Retinal pigment epithelial cell (primary cell): ENCODE measurements around the gene UBE4B.
"Not testable (repeated sequence)": the region's sequence is repeated elsewhere in the genome, so short reads cannot be mapped to it uniquely, and the experiment has no call there.

Experiments used
- DNase-seq: peaks from one replicate; pipeline ENCODE4 v3.0.0-alpha.2; 2010; ENCODE audit warnings: low read depth
- H3K4me3 ChIP-seq: 2 replicates; pipeline ENCODE4 v1.5.1; 2011; ENCODE audit warnings: mild to moderate bottlenecking, low read length, control low read depth, moderate library complexity
- TF ChIP-seq, protein P1 (sequence below): conservative IDR thresholded peaks from 2 replicates; pipeline ENCODE4 v1.5.1; 2011; ENCODE audit warnings: low read depth, low read length, control low read depth, inconsistent platforms

Gene UBE4B

DNA sequence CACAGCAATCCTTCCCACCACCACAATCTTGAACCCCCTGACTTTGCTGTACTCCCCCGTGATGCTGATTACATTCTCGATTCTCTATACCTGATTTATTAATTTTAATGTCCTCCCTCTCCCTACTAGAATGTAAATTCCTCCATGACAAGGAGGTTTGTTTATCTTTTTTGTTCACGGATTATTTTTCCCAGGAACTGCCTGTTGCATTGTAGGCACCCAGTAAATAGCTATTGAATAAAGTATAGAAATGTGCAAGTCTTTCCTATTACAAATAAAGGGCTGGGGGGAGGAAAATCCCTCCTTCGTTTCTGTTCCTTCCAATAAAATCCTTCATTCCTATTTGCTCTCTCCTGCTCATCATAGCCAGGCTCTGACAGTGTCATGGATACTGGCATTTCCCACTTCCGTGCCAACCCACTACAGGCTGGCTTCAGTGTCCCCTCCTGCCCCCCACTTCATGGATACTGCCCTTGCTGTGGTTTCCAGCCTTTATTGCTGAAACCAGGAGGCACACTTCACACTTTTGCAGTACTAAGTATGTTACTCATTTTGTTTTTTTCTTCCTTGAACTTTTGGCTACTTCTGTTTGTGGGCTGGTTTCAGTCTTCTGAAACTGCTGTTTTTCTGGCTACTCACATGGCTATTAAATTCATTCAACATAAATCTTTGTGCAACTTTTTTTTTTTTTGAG lies 185.1 kb downstream of the UBE4B start:
- TF ChIP-seq, protein P1, sequence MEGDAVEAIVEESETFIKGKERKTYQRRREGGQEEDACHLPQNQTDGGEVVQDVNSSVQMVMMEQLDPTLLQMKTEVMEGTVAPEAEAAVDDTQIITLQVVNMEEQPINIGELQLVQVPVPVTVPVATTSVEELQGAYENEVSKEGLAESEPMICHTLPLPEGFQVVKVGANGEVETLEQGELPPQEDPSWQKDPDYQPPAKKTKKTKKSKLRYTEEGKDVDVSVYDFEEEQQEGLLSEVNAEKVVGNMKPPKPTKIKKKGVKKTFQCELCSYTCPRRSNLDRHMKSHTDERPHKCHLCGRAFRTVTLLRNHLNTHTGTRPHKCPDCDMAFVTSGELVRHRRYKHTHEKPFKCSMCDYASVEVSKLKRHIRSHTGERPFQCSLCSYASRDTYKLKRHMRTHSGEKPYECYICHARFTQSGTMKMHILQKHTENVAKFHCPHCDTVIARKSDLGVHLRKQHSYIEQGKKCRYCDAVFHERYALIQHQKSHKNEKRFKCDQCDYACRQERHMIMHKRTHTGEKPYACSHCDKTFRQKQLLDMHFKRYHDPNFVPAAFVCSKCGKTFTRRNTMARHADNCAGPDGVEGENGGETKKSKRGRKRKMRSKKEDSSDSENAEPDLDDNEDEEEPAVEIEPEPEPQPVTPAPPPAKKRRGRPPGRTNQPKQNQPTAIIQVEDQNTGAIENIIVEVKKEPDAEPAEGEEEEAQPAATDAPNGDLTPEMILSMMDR: no peak
- no peak for DNase-seq
- no peak overlapping the region for H3K4me3 ChIP-seq

DNA sequence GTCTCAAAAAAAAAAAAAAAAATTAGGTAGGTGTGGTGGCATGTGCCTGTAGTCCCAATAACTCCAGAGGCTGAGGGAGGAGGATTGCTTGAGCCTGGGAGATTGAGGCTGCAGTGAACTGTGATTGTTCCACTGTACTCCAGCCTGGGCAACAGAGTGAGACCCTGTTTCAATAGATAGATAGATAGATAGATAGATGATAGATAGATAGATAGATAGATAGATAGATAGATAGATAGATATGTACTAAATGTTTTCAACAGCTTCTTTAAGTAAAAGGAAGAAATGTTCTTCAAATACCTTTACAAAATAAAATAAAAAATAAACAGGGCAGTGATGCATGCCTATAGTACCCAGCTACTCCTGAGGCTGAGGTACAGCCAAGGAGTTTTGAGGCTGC lies 187.4 kb downstream of the UBE4B start:
- no peak overlapping the region for H3K4me3 ChIP-seq
- DNase-seq: no peak
- TF ChIP-seq, protein P1: no peak

DNA sequence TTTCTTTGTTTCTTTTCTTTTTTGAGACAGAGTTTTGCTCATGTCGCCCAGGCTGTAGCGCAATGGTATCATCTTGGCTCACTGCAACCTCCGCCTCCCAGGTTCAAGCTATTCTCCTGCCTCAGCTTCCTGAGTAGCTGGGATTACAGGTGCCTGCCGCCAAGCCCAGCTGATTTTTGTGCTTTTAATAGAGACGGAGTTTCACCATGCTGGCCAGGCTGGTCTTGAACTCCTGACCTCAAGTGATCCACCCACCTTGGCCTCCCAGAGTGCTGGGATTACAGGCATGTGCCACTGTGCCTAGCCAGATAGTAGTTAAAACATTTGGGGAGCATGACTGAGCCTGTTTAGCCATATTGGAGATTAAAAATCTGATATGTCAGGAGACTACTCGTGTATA lies 187.9 kb downstream of the UBE4B start:
- not testable (repeated sequence) for DNase-seq, H3K4me3 ChIP-seq

DNA sequence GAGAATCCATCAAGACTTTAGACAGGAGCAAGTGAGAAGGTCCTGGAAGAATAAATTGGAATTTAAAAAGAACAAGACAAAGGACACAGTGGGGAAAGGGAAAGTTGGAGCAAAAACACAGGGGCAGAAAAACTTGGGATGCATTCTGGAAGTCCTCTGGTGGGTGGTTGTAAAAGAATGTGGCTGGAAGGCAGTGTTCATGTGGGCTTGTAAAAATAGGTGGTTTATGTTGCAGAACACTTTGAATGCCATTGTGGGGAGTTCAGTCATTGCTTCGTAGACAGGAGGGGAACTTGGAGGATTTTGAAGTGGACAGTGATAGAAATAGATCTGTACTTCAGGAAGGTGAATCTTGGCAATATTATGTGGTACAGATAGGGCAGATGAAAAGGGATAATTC lies 192.8 kb downstream of the UBE4B start:
- no peak overlapping the region for H3K4me3 ChIP-seq
- TF ChIP-seq, protein P1: no peak
- DNase-seq: no peak

DNA sequence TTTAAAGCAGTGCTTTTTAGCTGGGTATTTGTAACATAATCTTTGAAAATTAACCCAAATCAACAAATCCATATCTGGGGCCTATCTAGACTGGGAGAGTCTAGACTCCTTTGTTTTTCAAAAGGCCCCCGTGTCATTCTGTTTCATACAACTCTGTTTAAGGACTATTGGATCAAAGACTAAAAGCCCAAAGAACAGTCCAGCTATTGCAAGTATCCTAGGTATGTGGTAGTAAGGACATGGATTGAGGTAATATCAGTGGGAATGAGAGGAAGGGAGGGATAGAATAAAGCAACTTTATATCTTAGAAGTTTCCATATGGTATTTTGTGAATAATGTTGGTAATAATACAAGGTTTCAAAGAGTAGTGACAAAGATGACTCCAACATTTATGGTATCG lies 195.8 kb downstream of the UBE4B start:
- no peak overlapping the region for H3K4me3 ChIP-seq
- TF ChIP-seq, protein P1: no peak
- DNase-seq: no peak

DNA sequence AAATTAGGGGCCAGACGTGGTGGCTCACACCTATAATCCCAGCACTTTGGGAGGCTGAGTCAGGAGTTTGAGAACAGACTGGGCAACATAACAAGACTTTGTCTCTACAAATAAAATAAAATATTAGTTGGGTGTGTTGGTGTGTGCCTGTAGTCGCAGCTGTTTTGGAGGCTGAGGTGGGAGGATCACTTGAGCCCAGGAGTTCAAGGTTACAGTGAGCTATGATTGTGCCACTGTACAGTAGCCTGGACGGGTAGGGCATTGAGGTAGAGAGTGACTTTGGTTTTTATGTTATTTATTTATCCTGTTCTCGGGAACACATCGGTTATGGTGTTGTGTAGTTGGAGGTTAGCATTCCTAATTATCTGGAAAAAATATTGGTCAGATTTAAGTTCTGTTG lies 197.1 kb downstream of the UBE4B start:
- no peak overlapping the region for H3K4me3 ChIP-seq
- no peak for DNase-seq
- TF ChIP-seq, protein P1: no peak
